HepG2 (cell line): Measurements from ENCODE around the gene YIPF3. TPM values are rescaled to one million over a fixed set of nuclear protein-coding genes. Genes with fewer than 3 reads are reported as not detected.
A peak's percentile ranks its signal among the peaks of the same experiment; 100 is the strongest.

Source experiments
- DNMT3B ChIP-seq: conservative IDR thresholded peaks from 2 replicates; pipeline ENCODE4 v1.6.1; 2016; ENCODE audit warnings: missing biosample characterization, control low read depth
- ELK4 ChIP-seq: sonication (generic); formaldehyde crosslinking; IDR thresholded peaks from 2 replicates; pipeline ENCODE4 v1.9.0; 2021; ENCODE audit warnings: missing genetic modification reagents, borderline replicate concordance
- MTF2 ChIP-seq: sonication (generic); formaldehyde crosslinking; IDR thresholded peaks from 2 replicates; pipeline ENCODE4 v1.5.0; 2020; ENCODE audit warnings: missing genetic modification reagents, borderline replicate concordance
- NFE2L2 ChIP-seq: fragments of 150-350 bp; IDR thresholded peaks from 2 replicates; pipeline ENCODE4 v1.6.1; 2014; ENCODE audit warnings: low read length
- PHF20 ChIP-seq: sonication (generic); formaldehyde crosslinking; IDR thresholded peaks from 2 replicates; pipeline ENCODE4 v1.5.0; 2020; ENCODE audit warnings: mild to moderate bottlenecking, missing genetic modification reagents
- POGK ChIP-seq: sonication (generic); formaldehyde crosslinking; conservative IDR thresholded peaks from 2 replicates; pipeline ENCODE4 v1.8.0; 2022; ENCODE audit warnings: mild to moderate bottlenecking, moderate library complexity, missing genetic modification reagents
- PRDM15 ChIP-seq: sonication (generic); formaldehyde crosslinking; IDR thresholded peaks from 2 replicates; pipeline ENCODE4 v1.4.0; 2020; ENCODE audit warnings: missing genetic modification reagents
- RNF219 ChIP-seq: sonication (generic); formaldehyde crosslinking; IDR thresholded peaks from 2 replicates; pipeline ENCODE4 v1.5.0; 2020; ENCODE audit warnings: mild to moderate bottlenecking, missing genetic modification reagents
- RXRB ChIP-seq: IDR thresholded peaks from 2 replicates; pipeline ENCODE4 v1.6.1; 2016; ENCODE audit warnings: borderline replicate concordance, missing genetic modification reagents, missing compliant biosample characterization
- ZBTB20 ChIP-seq: sonication (generic); formaldehyde crosslinking; IDR thresholded peaks from 2 replicates; pipeline ENCODE4 v1.8.1; 2023; ENCODE audit warnings: missing genetic modification reagents, low read depth, mild to moderate bottlenecking, borderline replicate concordance
- ZNF432 ChIP-seq: sonication (generic); formaldehyde crosslinking; IDR thresholded peaks from 2 replicates; pipeline ENCODE4 v1.5.0; 2020; ENCODE audit warnings: missing genetic modification reagents, mild to moderate bottlenecking, borderline replicate concordance
- ZNF580 ChIP-seq: IDR thresholded peaks from 2 replicates; pipeline ENCODE4 v1.6.1; 2016; ENCODE audit warnings: low read depth, borderline replicate concordance
- ZNF720 ChIP-seq: sonication (generic); formaldehyde crosslinking; IDR thresholded peaks from 2 replicates; pipeline ENCODE4 v1.4.0; 2020; ENCODE audit warnings: missing genetic modification reagents
- polyA plus RNA-seq, 8 experiments: library from polyadenylated mRNA; depleted of rRNA in 3 of 8; stranded (reverse) in 7 of 8; unstranded in 1 of 8; fragments of >200 nt; fragmentation: Illumina TruSeq in 4 of 8; extraction: Trizol in 4 of 8; gene quantifications; 2 replicates each; pipeline versions ENCODE4 v1.2.1 to v1.2.3, GENCODE V29; 2011 to 2016; ENCODE audit warnings: low read depth in 4 of 8, missing spikeins in 1 of 8, mixed read lengths in 1 of 8; ENCODE audit not compliant: insufficient read depth in 1 of 8
- total RNA-seq, 5 experiments: library from RNA; depleted of rRNA; stranded (reverse); fragments of >200 nt; fragmentation: Illumina TruSeq; extraction: Trizol; gene quantifications; 2 replicates each; pipeline ENCODE4 v1.2.3, GENCODE V29; 2016; ENCODE audit warnings: low read depth in 1 of 5
- TF ChIP-seq, protein P1 (sequence below): sonication (generic); formaldehyde crosslinking; IDR thresholded peaks from 2 replicates; pipeline ENCODE4 v1.4.0; 2020; ENCODE audit warnings: mild to moderate bottlenecking, missing genetic modification reagents
- TF ChIP-seq, protein P2 (sequence below): sonication (generic); formaldehyde crosslinking; IDR thresholded peaks from 2 replicates; pipeline ENCODE4 v1.8.1; 2023; ENCODE audit warnings: mild to moderate bottlenecking, missing genetic modification reagents

Gene YIPF3
- total and polyA plus RNA-seq, 2 of the 13 experiments (the other 11 are each of a cell fraction or from before 2014, with no cell fraction given): 107 to 206 TPM

GRCh38 chr6:43477235-43478007, 39.3 kb downstream of the YIPF3 start, which contains the start of gene TJAP1 (continued):
- TF ChIP-seq ZNF580 (no peak), DNMT3B (peak; percentile 92), RXRB (CRISPR knock-in tag) (no peak), NFE2L2 (no peak), ZNF432 (CRISPR knock-in tag) (no peak), ZBTB20 (CRISPR knock-in tag) (peak; percentile 91; the same call in 1 of the 2 replicates), RNF219 (CRISPR knock-in tag) (no peak), PRDM15 (CRISPR knock-in tag) (no peak; the same call in 1 of the 2 replicates), ELK4 (CRISPR knock-in tag) (no peak), PHF20 (CRISPR knock-in tag) (peak; percentile 74), MTF2 (no peak), ZNF720 (CRISPR knock-in tag) (no peak), POGK (CRISPR knock-in tag) (peak; percentile 73; the same call in 1 of the 2 replicates)
- TF ChIP-seq, protein P1, sequence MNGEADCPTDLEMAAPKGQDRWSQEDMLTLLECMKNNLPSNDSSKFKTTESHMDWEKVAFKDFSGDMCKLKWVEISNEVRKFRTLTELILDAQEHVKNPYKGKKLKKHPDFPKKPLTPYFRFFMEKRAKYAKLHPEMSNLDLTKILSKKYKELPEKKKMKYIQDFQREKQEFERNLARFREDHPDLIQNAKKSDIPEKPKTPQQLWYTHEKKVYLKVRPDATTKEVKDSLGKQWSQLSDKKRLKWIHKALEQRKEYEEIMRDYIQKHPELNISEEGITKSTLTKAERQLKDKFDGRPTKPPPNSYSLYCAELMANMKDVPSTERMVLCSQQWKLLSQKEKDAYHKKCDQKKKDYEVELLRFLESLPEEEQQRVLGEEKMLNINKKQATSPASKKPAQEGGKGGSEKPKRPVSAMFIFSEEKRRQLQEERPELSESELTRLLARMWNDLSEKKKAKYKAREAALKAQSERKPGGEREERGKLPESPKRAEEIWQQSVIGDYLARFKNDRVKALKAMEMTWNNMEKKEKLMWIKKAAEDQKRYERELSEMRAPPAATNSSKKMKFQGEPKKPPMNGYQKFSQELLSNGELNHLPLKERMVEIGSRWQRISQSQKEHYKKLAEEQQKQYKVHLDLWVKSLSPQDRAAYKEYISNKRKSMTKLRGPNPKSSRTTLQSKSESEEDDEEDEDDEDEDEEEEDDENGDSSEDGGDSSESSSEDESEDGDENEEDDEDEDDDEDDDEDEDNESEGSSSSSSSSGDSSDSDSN (CRISPR knock-in tag): peak; percentile 44
- TF ChIP-seq, protein P2, sequence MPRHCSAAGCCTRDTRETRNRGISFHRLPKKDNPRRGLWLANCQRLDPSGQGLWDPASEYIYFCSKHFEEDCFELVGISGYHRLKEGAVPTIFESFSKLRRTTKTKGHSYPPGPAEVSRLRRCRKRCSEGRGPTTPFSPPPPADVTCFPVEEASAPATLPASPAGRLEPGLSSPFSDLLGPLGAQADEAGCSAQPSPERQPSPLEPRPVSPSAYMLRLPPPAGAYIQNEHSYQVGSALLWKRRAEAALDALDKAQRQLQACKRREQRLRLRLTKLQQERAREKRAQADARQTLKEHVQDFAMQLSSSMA (CRISPR knock-in tag): 0 out of 2 replicates have a peak, but pooled peaks have one; percentile 54
